GM21825 (cell line): ENCODE measurements around the gene CDH22.

ENCODE experiments used
- ATAC-seq: cut with Tn5 transposase; IDR thresholded peaks from one replicate; pipeline ENCODE4 v1.9.1; 2021; ENCODE audit warnings: mild to moderate bottlenecking, moderate library complexity; ENCODE audit not compliant: unreplicated experiment

CDH22 gene

DNA sequence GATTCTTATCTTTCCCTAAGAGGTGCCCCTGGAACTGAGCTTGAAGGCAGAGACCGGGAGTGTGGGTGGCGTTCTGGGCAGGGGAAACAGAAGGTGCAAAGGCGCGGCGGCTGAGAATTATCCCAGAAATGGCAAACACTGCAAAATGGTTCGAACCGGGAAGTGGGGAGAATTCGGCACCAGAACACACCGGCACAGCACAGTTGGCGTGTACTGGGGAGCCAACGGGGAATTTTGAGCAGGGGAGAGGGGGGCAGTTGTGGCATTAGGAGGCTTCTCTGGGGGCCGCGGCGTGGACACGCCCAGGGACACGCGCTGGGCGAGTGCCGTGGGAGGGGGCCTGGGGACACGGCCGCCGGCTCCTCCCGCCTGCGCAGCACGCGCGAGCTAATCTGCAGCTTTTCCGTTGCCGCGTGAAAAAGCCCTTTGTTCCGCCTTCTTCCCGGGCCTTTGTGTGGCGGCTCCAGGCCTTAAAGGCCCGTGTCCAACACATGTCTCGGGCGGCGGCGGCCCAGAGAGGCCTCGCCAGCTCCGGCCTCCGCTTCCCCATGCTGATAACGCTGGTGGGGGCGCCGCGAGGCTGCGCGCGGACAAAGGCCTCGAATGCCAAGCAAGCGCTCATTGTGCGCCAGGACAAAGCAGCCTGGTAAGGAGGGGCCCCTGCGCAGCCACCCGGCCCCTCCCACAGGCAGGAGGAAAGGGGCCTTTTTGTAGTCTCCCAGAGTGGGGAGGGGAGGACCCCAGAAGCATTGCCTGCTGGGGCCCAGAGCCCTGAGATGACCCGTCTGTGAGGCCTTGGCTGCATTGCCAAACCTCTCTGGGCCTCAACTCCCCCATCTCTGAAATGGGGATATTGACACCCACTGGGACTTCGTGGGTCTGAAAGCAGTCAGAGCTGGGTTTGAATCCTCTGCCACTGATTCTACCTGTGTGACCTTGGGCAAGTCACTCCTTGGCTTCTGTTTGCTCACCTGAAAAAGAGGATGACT is 107.4 kb downstream of the CDH22 start:
- ATAC-seq, result no peak

GRCh38 chr20:46199198-46199597 is 109.1 kb downstream of the CDH22 start:
- ATAC-seq, result no peak

DNA sequence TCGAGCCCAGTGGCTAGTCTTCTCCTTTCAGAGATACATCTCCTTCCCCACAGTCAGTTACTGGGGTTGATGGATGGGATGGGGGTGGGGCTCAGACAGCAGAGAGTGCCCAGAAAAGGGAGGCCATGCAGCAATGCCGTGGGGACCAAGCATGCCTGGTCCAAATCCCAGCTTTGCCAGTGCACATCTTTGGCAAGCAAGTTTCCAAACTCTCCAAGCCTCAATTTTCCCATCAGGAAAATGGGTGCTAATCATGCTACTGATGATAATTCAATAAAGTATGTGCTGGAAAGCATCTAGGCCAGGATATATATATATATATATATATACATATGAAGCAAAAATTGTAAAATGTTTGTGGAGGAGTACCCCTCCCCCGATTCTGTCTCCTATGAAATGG is 111.3 kb downstream of the CDH22 start:
- ATAC-seq, result no peak

DNA sequence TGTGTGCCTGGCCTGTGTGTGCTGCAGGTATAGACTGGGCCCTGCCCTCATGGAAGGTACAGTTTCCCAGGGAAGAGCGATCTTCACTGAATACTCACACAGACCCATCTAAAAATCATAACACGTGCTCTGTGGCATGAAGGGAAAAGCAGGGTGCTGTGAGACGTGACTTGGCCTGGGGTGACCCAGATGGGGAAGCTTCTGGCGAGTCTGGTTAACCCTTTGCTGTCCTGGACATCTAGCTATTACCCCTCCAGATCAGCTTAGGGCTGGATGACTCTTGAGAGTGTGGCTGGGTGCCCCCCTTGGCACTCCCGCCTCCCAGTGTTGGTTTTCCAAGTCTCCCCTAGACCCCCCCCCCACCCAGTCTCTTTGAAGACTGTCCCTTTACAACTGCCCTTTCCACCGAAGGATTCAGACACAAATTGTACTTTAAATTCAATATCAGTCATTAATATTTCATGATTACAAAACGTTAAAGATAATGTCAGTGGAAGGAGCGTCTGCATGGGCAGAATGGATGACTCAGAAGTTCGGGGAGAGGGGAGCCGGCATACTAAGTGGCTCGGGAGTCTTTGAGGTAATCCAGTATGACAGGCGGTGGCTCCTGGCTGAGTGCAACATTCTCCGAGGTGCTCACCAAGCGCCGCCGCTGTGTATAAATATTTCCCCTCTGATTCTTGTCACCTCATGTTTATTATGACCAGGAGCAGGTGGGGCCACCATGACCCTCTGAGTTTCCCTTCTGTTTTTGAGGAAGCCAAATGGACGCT is 112.8 kb downstream of the CDH22 start:
- ATAC-seq, result no peak

DNA sequence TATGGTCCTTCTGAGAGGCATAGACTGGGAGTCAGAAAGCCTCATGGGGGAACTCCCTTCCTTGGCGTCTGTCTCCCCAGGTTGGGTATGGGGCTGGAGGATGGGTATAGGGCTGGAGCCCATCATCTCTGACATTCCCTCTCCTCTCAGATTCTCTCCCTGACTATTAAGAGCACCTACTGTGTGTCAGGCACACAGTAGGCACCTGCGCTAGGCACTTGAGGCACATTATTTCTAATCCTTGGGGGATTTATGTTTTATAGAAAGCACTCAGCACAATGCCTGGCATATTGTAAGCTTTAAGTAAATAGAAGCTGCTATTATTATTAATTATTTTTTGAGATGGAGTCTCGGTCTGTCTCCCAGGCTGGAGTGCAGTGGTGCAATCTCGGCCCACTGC is 113.9 kb downstream of the CDH22 start:
- no peak for ATAC-seq

GRCh38 chr20:46192376-46192944 is 115.8 kb downstream of the CDH22 start:
- ATAC-seq, result no peak

- ATAC-seq, result no peak
These were observed 116.7 kb downstream of the CDH22 start for GRCh38 chr20:46191611-46192010.

GRCh38 chr20:46191168-46191540 is 117.1 kb downstream of the CDH22 start:
- no peak for ATAC-seq

GRCh38 chr20:46190478-46191167 is 117.7 kb downstream of the CDH22 start:
- ATAC-seq, result no peak

DNA sequence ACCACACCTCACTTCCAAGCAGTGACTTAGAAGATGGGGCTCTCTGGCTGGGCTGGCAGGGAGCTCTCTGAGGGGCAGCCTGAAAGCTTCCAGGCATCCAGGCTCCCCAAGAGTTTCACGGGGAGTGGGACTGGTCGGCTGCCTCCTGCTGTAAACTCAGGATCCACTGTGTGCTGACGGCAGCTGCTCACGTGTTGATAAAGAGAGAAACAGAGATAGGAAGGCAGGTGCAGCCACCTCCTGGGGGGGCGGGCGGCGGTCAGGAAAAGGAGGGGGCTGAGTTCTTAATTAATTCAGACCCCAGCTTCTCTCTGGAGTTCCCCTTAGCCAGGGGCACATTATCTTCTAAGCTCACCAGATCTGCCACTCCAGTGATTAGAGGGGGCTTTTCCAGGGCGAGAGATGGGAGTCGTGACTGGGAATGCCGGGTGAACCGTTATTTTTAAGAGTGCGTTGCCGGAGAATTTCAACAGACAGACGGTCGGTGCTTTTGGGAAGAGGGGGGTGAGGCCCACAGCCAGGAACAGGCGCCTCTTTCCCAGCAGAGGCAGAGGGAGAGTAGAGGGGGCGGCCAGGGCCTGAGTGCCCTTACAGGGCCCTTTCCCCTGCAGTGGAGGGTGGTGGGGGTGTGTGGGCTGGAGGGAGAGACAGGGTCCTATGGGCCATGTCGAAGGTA is 119.3 kb downstream of the CDH22 start:
- no peak for ATAC-seq

GRCh38 chr20:46186210-46186609 is 122.1 kb downstream of the CDH22 start:
- ATAC-seq, result no peak

- no peak for ATAC-seq
These were observed 122.9 kb downstream of the CDH22 start for GRCh38 chr20:46185353-46185752.

GRCh38 chr20:46183768-46184167 is 124.5 kb downstream of the CDH22 start:
- ATAC-seq, result no peak

GRCh38 chr20:46182276-46183200 is 125.8 kb downstream of the CDH22 start:
- ATAC-seq, result no peak

- ATAC-seq, result no peak
These were observed 128.4 kb downstream of the CDH22 start for GRCh38 chr20:46179862-46180261.

GRCh38 chr20:46178891-46179290 is 129.4 kb downstream of the CDH22 start:
- no peak for ATAC-seq

DNA sequence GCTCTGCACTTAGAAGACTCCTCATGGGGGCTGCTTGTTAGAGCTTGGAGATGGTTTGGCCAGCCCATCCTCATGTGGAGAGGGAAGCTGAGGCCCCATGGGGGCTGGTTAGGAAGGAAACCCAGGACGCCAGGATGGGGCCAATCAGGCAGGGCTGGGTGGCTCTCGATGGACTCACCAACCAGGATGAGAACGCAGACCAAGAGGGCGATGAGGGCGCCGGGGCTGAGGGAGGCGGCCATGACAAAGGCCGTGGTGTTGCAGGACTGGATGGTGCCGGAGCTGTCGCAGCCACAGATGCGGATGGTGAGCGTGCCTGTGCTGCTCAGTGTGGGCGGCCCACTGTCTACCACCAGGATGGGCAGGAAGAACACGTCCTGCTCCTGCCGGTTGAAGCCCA is 130.5 kb downstream of the CDH22 start:
- no peak for ATAC-seq

DNA sequence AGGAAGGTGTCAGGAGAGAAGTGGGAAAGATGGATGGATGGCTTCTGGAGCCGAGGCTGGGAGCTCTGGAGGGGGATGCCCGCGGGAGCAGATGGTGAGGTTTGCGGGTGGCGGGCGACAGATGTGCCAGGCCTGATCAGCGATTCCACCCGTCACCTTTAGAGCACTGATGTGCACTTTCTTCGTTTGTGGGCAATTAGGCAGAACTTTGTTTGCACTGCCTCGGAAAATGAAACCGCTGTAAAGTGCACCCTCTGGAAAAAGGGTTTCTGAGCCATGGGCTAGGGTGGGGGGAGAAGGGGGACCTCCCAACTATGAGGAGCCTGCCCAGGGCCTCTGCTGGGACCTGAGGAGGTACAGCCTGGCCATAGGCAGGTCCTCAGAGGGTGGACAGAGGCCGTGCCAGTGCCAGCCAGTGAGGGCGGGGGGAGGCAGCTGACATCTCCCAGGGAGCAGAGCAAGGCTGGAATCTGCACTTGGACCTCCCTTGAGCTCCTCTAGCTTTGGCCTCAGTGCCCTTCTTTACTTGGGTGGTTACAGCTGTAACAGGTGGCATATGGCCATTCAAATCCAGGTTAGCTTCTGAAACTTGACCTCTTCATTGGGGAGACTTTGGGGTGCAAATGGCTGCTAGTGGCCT is 131.4 kb downstream of the CDH22 start:
- no peak for ATAC-seq

DNA sequence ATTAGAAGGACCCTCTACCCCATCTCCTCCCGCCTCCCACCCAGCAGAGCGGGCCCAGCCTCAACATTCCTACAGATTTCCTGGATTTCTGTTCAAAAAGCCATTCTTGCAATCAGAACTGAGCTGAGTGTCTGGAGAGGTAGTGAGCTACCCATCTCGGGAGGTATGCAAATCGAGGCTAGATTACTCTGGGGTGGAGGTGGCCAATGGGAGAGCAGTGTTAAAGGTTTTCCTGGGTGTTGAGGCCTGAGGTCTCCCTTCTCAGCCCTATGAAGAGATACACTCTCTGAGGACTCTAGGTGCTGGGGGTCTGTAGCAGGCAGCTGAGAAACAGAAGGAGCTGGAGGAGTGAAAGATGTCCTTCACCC is 133.2 kb downstream of the CDH22 start:
- no peak for ATAC-seq
